CMK (cell line): ENCODE measurements around the gene TSHZ1.

ENCODE experiments used
- DNase-seq: peaks from one replicate; pipeline ENCODE4 v3.0.0-alpha.2; 2010; ENCODE audit warnings: low read depth

TSHZ1 gene

GRCh38 chr18:75210274-75211001 lies at the start of gene TSHZ1:
Gene TSHZ1 (plus strand): TSS chr18:75210797. CDS start chr18:75211877, 1,080 bp downstream.
- no peak for DNase-seq

GRCh38 chr18:75161256-75162028 lies 49.2 kb upstream of the TSHZ1 start:
- peak; percentile 9 for DNase-seq

- no peak for DNase-seq
Observed at GRCh38 chr18:75162467-75162866, 48.1 kb upstream of the TSHZ1 start.

- no peak for DNase-seq
Observed at GRCh38 chr18:75162978-75163377, 47.6 kb upstream of the TSHZ1 start.

- no peak for DNase-seq
Observed at GRCh38 chr18:75163736-75164135, 46.9 kb upstream of the TSHZ1 start.

- DNase-seq = no peak
Observed at GRCh38 chr18:75164479-75164878, 46.1 kb upstream of the TSHZ1 start.

GRCh38 chr18:75165926-75166325 lies 44.7 kb upstream of the TSHZ1 start:
- no peak for DNase-seq

GRCh38 chr18:75167137-75167536 lies 43.5 kb upstream of the TSHZ1 start:
- no peak for DNase-seq

GRCh38 chr18:75167759-75168618 lies 42.6 kb upstream of the TSHZ1 start:
- DNase-seq = no peak

- DNase-seq = no peak
Observed at GRCh38 chr18:75168619-75169018, 42.0 kb upstream of the TSHZ1 start.

- DNase-seq = no peak
Observed at GRCh38 chr18:75169411-75169810, 41.2 kb upstream of the TSHZ1 start.

- DNase-seq = no peak
Observed at GRCh38 chr18:75170022-75170789, 40.4 kb upstream of the TSHZ1 start.

- DNase-seq = no peak
Observed at GRCh38 chr18:75170916-75171315, 39.7 kb upstream of the TSHZ1 start.

GRCh38 chr18:75172299-75173124 lies 38.1 kb upstream of the TSHZ1 start:
- DNase-seq = no peak

- DNase-seq = no peak
Observed at GRCh38 chr18:75173125-75173432, 37.5 kb upstream of the TSHZ1 start.

- DNase-seq = no peak
Observed at GRCh38 chr18:75173738-75174137, 36.9 kb upstream of the TSHZ1 start.

GRCh38 chr18:75176849-75177248 lies 33.7 kb upstream of the TSHZ1 start:
- no peak for DNase-seq

GRCh38 chr18:75178376-75178775 lies 32.2 kb upstream of the TSHZ1 start:
- no peak for DNase-seq

GRCh38 chr18:75179819-75180600 lies 30.6 kb upstream of the TSHZ1 start:
- no peak for DNase-seq

GRCh38 chr18:75183524-75183923 lies 27.1 kb upstream of the TSHZ1 start:
- no peak for DNase-seq
